HUES6 (cell line): ENCODE measurements around the gene AMPH.
"Not testable (repeated sequence)": the region's sequence is repeated elsewhere in the genome, so short reads cannot be mapped to it uniquely, and the experiment has no call there.

ENCODE experiments used
- H3K27ac ChIP-seq: 2 replicates; pipeline ENCODE4 v1.7.0; 2013; ENCODE audit warnings: low read depth, mild to moderate bottlenecking, low read length, inconsistent platforms
- H3K27me3 ChIP-seq: 2 replicates; pipeline ENCODE4 v1.6.1; 2013; ENCODE audit warnings: low read length; ENCODE audit not compliant: control insufficient read depth, insufficient read depth
- H3K36me3 ChIP-seq: 2 replicates; pipeline ENCODE4 v1.6.1; 2013; ENCODE audit warnings: low read length; ENCODE audit not compliant: control insufficient read depth, insufficient read depth
- H3K4me1 ChIP-seq: 2 replicates; pipeline ENCODE4 v1.6.1; 2013; ENCODE audit warnings: low read length; ENCODE audit not compliant: control insufficient read depth, insufficient read depth
- H3K4me3 ChIP-seq: 2 replicates; pipeline ENCODE4 v1.5.1; 2013; ENCODE audit warnings: low read depth, low read length
- H3K9ac ChIP-seq: one replicate; pipeline ENCODE4 v1.6.1; 2013; ENCODE audit warnings: mild to moderate bottlenecking, low read length
- H3K9me3 ChIP-seq: 2 replicates; pipeline ENCODE4 v1.6.1; 2013; ENCODE audit warnings: low read depth, low read length; ENCODE audit not compliant: control insufficient read depth, insufficient read depth

AMPH gene

DNA sequence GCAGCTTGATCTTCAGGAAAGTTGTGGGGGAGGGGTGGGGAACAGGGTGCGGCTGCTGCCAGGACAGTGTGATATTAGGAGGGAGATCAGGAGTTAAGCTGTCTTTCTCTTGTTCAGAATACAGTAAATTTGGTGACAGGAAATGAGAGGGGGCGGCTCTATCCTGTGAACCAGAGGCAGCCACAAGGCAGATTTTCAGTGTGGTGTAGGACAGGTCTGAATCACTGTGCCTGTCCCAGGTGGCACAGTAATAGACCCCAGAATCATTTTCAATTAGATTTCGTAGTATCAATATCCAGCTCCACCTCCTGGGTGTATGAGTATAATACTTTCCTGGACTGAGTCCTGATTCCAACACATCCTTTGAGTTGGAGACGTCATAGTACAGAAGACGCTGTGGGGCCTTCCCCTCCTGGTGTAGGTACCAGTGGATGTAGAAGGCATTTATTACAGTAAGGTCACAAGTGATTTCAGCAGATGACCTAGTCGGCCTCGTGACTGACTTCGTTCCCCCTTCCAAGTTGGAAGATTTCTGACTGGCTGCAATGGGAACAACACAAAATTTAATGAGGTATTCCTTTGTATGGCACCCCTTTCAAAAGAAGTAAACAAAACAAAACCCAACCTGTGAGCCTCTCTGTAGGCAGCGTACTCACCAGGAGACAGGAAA, 281.9 kb downstream of the AMPH start:
- not testable (repeated sequence) for H3K27ac ChIP-seq, H3K4me1 ChIP-seq, H3K4me3 ChIP-seq, H3K36me3 ChIP-seq, H3K9me3 ChIP-seq, H3K9ac ChIP-seq, H3K27me3 ChIP-seq

GRCh38 chr7:38345299-38346172, 285.6 kb downstream of the AMPH start:
- not testable (repeated sequence) for H3K9me3 ChIP-seq, H3K27ac ChIP-seq, H3K36me3 ChIP-seq, H3K4me3 ChIP-seq, H3K9ac ChIP-seq, H3K27me3 ChIP-seq
- H3K4me1 ChIP-seq, result peaks cover 16% of the 10 kb centered on the region

DNA sequence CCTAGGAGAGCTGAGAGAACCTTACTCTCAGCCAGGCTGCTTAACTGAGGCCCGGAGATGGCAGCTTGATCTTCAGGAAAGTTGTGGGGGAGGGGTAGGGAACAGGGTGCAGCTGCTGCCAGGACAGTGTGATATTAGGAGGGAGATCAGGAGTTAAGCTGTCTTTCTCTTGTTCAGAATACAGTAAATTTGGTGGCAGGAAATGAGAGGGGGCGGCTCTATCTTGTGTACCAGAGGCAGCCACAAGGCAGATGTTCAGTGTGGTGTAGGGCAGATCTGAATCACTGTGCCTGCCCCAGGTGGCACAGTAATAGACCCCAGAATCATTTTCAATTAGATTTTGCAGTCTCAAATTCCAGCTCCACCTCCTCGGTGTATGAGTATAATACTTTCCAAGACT, 286.4 kb downstream of the AMPH start:
- not testable (repeated sequence) for H3K27ac ChIP-seq, H3K4me3 ChIP-seq, H3K36me3 ChIP-seq, H3K9ac ChIP-seq, H3K27me3 ChIP-seq, H3K9me3 ChIP-seq
- peaks cover 14% of the 10 kb centered on the region for H3K4me1 ChIP-seq

GRCh38 chr7:38342135-38342534, 289.0 kb downstream of the AMPH start:
- not testable (repeated sequence) for H3K9me3 ChIP-seq, H3K4me3 ChIP-seq, H3K9ac ChIP-seq, H3K36me3 ChIP-seq, H3K27me3 ChIP-seq, H3K27ac ChIP-seq
- peaks cover 14% of the 10 kb centered on the region for H3K4me1 ChIP-seq

- not testable (repeated sequence) for H3K4me3 ChIP-seq, H3K36me3 ChIP-seq, H3K27ac ChIP-seq, H3K9ac ChIP-seq, H3K27me3 ChIP-seq, H3K9me3 ChIP-seq
- H3K4me1 ChIP-seq, result peaks cover 14% of the 10 kb centered on the region
Observed at GRCh38 chr7:38341172-38341705, 289.9 kb downstream of the AMPH start.

DNA sequence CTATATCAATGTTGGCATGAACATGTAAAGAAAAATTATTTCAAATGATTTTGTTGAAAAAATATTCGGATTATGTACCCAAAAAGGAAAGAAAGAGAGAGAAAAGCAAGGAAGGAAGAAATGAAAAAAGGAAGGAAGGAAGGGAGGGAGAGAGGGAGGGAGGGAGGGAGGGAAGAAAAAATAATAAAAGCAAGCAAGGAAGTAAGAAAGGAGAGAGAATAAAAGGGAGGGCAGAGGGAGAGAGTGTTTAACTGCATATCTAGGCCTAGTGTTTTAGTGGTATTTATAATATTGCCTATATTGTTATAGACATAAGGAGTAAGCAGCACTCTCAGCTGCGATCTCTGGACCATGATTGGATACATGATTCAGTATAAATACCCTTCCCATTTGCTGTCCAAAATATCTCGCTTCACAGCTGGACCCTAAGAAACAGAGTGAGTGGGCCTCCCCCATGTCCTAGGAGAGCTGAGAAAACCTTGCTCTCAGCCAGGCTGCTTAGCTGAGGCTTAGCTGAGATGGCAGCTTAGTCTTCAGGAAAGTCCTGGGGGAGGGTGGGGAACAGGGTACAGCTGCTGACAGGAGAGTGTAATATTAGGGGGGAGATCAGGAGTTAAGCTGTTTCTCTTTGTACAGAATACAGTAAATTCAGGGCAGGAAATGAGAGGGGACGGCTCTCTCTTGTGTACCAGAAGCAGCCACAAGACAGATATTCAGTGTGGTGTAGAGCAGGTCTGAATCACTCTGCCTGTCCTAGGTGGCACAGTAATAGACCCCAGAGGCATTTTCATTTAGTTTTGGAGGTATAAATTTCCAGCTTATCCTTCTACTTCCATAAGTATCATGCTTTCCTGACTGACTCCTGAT, 291.0 kb downstream of the AMPH start:
- H3K9ac ChIP-seq, result no peak overlapping the region
- no peak overlapping the region for H3K27ac ChIP-seq
- no peak overlapping the region for H3K4me3 ChIP-seq
- peaks cover 11% of the 10 kb centered on the region for H3K4me1 ChIP-seq
- no peaks in the 10 kb centered on the region for H3K36me3 ChIP-seq
- H3K9me3 ChIP-seq, result no peaks in the 10 kb centered on the region
- H3K27me3 ChIP-seq, result no peaks in the 10 kb centered on the region

- H3K4me1 ChIP-seq, result peaks cover 17% of the 10 kb centered on the region
- H3K27ac ChIP-seq, H3K36me3 ChIP-seq, H3K9me3 ChIP-seq, H3K9ac ChIP-seq, H3K4me3 ChIP-seq, H3K27me3 ChIP-seq: not testable (repeated sequence)
Observed at GRCh38 chr7:38336148-38336515, 295.0 kb downstream of the AMPH start.

DNA sequence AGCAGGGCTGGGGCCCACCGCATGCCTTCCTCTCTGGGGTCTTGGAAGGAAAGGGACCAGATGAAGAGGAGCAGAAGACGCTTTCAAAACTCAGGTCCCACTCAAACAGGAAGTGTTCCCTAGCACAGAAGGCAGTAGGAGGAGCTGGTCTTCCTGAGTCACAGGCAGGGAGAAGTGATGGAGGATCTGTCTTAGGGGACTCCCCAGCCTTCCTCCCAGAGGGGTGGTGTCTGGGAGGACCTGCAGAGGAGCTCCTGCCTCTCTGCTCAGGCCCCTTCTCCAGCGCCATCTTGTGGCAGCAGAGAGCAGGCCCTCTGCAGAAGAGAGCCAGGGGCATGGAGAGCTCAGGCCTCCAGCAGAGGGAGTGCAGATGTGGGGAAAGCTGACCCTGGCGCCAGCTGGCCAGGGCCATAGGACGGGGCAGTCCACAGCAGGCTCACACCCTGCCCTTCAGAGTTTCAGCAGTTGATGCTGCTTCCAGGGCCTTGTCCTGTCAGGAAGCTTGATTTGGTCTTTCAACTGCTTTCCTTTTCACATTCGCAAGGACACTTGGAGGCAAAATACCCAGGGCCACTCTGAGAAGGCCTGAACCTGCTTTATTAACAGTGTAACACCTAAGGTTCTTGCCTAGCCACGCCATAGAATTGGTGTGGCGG, 295.6 kb downstream of the AMPH start:
- Histone ChIP-seq H3K4me3 (no peak overlapping the region), H3K27me3 (no peaks in the 10 kb centered on the region), H3K9ac (no peak overlapping the region), H3K36me3 (no peaks in the 10 kb centered on the region), H3K27ac (no peak overlapping the region), H3K4me1 (peaks cover 18% of the 10 kb centered on the region), H3K9me3 (no peaks in the 10 kb centered on the region)

DNA sequence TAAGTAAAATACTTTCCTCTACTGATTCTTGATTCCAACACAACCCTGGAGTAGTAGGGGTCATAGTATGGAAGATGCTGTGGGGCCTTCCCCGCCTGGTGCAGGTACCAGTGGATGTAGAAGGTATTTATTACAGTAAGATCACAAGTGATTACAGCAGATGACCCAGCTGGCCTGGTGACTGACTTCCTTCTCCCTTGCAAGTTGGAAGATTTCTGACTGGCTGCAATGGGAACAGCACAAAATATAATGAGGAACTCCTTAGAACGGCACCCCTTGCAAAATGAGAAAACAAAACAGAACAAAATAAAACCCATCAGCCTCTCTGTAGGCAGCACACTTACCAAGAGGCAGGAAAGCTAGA, 296.1 kb downstream of the AMPH start:
- Histone ChIP-seq H3K9me3 (no peaks in the 10 kb centered on the region), H3K4me3 (no peak overlapping the region), H3K9ac (no peak overlapping the region), H3K27ac (no peak overlapping the region), H3K4me1 (peaks cover 20% of the 10 kb centered on the region), H3K27me3 (no peaks in the 10 kb centered on the region), H3K36me3 (no peaks in the 10 kb centered on the region)

- no peaks in the 10 kb centered on the region for H3K27me3 ChIP-seq
- no peaks in the 10 kb centered on the region for H3K9me3 ChIP-seq
- H3K4me3 ChIP-seq, result no peak overlapping the region
- H3K9ac ChIP-seq, result no peak overlapping the region
- H3K4me1 ChIP-seq, result peaks cover 20% of the 10 kb centered on the region
- H3K27ac ChIP-seq, result no peak overlapping the region
- H3K36me3 ChIP-seq, result no peaks in the 10 kb centered on the region
Observed at GRCh38 chr7:38334163-38334562, 297.0 kb downstream of the AMPH start.
